ENCODE results near the gene NNT. TPM values are rescaled to one million over a fixed set of nuclear protein-coding genes. Genes with fewer than 3 reads are reported as not detected.
"Not testable (repeated sequence)": the region's sequence is repeated elsewhere in the genome, so short reads cannot be mapped to it uniquely, and the experiment has no call there.

NNT gene
- polyA plus RNA-seq, 12 donors = 45.3 to 120 (median 100) TPM; not detected in 1

GRCh38 chr5:43580402-43581210, 22.4 kb upstream of the NNT start:
- DNase-seq = not testable (repeated sequence)

GRCh38 chr5:43581398-43581797, 21.6 kb upstream of the NNT start:
- no peak for DNase-seq

GRCh38 chr5:43582082-43583005, 20.6 kb upstream of the NNT start:
- DNase-seq = no peak

GRCh38 chr5:43583724-43584123, 19.3 kb upstream of the NNT start:
- no peak for DNase-seq

GRCh38 chr5:43584166-43584699, 18.7 kb upstream of the NNT start:
- no peak for DNase-seq

- DNase-seq = no peak
Observed at GRCh38 chr5:43588842-43589241, 14.1 kb upstream of the NNT start.

GRCh38 chr5:43589310-43589709, 13.7 kb upstream of the NNT start:
- DNase-seq = no peak

- DNase-seq = no peak
Observed at GRCh38 chr5:43590700-43591099, 12.3 kb upstream of the NNT start.

GRCh38 chr5:43592363-43592762, 10.6 kb upstream of the NNT start:
- no peak for DNase-seq

GRCh38 chr5:43598927-43599326, 4.1 kb upstream of the NNT start:
- not testable (repeated sequence) for DNase-seq

GRCh38 chr5:43601454-43602260, 1.3 kb upstream of the NNT start:
- peak; percentile 17 for DNase-seq

GRCh38 chr5:43603344-43604217, 601 bp downstream of the NNT start:
- peak; percentile 50 for DNase-seq

- DNase-seq = no peak
Observed at GRCh38 chr5:43604699-43605098, 1.7 kb downstream of the NNT start.

- DNase-seq = no peak
Observed at GRCh38 chr5:43606351-43606750, 3.4 kb downstream of the NNT start.

- no peak for DNase-seq
Observed at GRCh38 chr5:43608406-43608805, 5.4 kb downstream of the NNT start.

GRCh38 chr5:43609752-43610151, 6.8 kb downstream of the NNT start:
- no peak for DNase-seq

- no peak for DNase-seq
Observed at GRCh38 chr5:43613370-43613769, 10.4 kb downstream of the NNT start.

GRCh38 chr5:43615445-43616184, 12.6 kb downstream of the NNT start:
- no peak for DNase-seq

GRCh38 chr5:43616535-43616934, 13.6 kb downstream of the NNT start:
- DNase-seq = no peak

GRCh38 chr5:43619380-43619779, 16.4 kb downstream of the NNT start:
- no peak for DNase-seq

Data from muscle of arm (tissue), 12 donors.